SU-DHL-6 (cell line): ENCODE data around the gene SETD2.

Experiments
- CTCF ChIP-seq: fragments of 200-600 bp; sonication (generic); IDR thresholded peaks from one replicate; pipeline ENCODE4 v1.5.1; 2017; ENCODE audit warnings: antibody characterized with exemption, mild to moderate bottlenecking, low read length, moderate library complexity; ENCODE audit not compliant: insufficient read depth, poor library complexity, severe bottlenecking
- EZH2phosphoT487 ChIP-seq: fragments of 200-600 bp; sonication (generic), shearing (Covaris generic); conservative IDR thresholded peaks from 2 replicates; pipeline ENCODE4 v1.6.1; 2018; ENCODE audit warnings: mild to moderate bottlenecking, antibody characterized with exemption, low read length, moderate library complexity, mixed read lengths

- no peak for TF ChIP-seq CTCF
- no peak for TF ChIP-seq EZH2phosphoT487
These were observed 161.5 kb downstream of the SETD2 start for GRCh38 chr3:47002171-47003055.
